ENCODE data around the gene PCBD1. TPM values are rescaled to one million over a fixed set of nuclear protein-coding genes. Genes with fewer than 3 reads are reported as not detected.

PCBD1 gene
- total RNA-seq, 1 experiment from 2014 or later, result 11.8 TPM

DNA sequence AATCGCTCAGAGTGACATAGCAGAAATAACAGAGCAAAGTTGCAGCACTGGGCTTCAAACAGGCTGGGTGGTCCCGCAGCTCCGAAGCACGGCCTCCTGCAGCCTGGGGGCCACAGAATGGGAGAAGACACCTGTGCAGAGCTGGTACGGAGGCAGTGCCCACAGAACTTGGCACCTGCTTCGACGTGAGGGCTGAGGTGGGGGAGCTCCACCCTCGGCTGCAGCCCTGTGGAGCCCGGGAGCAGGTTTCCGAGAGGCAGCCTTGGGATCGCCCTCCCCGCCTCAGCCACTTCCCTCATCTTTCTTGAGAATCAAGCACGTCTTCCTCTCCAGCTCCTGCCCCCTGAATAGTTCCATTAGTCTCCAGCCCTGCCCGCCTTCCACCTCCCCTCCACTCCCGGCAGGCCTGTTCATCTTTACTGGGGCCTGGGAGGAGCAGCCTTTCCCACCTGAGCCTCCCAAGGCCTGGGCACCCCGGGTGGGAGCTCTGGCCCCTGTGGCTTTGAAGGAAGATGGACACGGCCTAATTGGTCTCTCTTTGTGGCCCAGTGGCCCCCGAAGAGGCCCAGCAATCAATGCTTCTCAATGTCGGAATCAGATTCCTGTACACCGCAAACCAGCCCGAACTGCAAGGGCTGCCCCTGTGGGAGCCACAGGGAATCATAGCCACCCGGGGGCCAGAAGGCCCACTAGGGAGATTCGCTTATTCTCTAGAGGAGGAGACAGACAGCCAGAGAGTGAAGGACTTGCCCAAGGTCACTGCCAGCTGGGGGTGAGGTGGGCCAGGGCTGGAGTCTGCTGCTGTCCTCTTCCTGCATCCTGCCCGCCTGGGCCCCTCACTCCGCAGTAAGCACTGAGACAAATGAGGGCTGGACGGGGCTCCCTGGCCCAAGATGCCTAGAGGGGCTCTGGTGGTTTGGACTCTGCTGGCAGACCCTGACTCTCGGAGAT lies 17.0 kb upstream of the PCBD1 start:
- DNase-seq (ENCODE audit: low read depth), result no peak

DNA sequence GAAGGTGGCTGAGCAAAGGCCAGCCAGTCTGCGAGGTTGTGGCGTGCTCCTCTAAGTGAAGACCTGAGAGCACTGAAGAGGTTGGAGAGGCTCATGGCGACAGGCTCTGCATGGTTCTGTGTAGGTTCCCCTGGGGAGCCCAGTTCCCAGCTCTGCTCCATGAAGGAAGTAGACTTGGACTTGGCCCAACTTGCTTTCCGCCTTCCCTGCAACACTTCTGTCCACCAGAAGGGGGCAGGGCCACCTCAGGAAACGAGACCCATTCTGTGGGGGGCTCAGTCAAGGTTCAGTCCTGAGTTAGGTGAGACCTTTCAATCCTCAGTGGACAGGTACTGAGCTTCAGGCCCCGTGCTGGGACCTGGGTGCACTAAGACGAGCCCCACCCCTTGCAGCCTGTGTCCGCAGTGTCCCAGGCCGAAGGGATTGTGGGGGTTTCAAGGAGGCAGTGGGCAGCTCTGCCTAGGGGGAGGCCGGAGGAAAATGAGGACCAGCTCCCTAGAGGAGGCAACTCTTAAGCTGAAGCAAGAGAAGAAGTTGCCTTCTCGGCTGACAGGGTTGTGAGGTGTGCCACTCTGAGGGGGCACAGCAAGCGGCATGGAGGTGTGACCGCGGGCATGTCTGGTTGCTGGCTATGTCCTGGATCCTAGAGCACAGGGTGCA lies 15.0 kb upstream of the PCBD1 start:
- DNase-seq (ENCODE audit: low read depth), result peak; percentile 37

DNA sequence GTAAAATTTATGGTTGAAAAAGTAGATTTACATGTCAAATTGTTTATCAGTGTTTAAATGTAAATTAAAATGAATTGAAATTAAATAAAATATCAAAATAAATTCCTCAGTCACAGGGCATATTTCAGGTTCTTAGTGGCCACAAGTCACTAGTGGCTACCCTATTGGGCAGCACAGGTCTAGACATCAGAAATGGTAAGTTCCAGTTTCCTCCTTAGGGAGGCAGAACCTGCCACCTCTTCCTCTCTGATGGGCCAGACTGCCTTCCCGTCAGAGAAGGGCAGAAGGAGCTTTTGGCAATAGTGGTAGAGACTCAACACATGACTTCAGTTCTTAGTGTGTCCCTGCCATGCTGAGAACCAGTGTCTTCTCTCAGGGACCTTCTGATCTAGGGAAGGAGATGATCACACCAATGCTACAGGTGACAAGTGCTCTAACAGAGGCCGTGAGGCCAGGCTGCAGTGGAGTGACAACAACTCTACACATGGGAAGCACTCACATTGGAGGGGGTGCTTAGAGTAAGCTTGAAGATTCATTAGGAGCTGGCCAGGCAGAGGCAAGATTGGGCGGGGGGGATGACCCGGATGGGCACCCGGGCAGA lies 14.4 kb upstream of the PCBD1 start:
- DNase-seq (ENCODE audit: low read depth), result no peak

DNA sequence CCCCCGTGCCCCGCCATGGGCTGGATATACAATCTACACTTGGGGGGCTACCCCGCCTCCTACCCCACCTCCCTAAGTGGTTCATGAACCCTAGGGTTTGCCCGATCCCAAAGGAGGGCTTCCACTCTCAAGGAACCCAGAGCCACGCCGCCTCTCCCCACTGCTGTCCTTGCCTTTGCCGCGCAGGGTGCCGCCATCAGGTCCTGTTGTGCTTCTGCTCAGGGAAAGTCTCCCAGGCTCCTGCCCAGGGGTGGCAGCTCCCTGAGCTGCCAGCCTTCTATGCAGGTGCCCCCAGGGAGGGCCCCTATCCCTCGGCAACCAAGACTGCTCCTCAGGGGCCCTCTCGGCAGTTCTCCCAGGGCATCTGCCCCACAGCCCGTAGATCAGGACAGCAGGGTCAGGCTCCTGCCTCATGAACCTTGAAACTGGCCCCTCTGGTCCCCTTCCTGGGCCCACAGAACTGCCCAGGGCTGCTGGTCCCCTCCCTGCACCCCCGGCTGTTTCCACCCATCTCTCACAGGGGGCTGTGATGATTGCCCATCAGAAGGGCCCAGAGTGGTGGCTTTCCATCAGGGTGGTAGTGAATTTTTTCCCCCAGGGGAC lies 13.0 kb upstream of the PCBD1 start:
- DNase-seq (ENCODE audit: low read depth), result no peak

DNA sequence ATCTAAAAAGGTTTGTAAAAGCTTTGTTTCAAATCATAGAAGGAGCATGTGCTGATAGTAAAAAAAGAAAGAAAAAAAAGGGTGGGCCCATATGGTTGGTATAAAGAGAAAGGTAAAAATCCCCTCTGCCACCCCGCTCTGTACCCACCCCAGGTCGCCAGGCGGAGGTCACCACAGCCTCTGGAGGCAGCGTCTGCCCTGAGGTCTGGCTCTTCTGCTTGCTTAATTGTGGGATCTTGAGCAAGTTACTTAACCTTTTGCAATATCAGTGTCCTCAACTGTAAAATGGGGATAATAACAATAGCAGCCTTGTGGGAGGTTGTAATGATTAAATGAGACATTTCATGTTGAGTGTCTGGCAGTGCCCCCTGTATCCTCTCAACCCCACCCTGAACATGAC lies 10.7 kb upstream of the PCBD1 start:
- DNase-seq (ENCODE audit: low read depth), result no peak

DNA sequence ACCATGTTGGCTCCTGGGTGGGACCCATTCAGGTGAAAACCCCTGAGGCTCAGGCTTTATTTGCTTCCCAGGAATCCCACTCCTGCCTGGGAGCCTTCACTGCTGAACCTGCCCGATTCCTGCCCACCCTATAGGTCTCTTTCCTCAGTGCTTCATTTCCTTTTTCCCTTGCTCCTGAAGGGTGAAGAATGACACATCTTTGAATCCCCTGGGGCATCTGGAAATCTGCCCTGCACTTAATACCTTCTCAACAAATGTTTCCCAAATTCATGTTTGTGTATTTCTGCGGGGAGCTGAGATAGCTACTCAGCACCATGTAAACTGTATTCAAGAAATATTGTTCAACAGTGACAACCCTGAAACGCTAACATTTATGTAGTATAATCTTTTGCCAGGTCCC lies 10.3 kb upstream of the PCBD1 start:
- no peak for DNase-seq (ENCODE audit: low read depth)

DNA sequence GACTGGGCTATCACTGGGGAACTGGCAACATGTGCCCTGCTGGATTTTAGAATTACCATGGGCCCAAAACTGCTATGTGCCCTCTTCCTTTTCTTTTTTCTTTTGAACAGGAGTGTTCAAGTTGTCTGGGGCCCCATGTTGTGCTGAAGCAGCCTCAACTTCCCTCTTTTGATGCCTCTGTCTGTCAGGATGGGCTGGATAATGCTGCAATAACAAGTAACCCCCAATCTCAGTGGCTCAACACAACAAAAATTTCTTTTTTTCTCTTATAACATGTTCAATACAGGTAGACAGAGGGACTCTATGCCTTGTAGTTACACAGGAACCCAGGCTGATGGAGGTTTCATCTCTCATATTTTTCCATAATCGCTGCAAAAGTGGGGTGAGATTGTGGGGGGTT lies 8.2 kb upstream of the PCBD1 start:
- DNase-seq (ENCODE audit: low read depth), result no peak

DNA sequence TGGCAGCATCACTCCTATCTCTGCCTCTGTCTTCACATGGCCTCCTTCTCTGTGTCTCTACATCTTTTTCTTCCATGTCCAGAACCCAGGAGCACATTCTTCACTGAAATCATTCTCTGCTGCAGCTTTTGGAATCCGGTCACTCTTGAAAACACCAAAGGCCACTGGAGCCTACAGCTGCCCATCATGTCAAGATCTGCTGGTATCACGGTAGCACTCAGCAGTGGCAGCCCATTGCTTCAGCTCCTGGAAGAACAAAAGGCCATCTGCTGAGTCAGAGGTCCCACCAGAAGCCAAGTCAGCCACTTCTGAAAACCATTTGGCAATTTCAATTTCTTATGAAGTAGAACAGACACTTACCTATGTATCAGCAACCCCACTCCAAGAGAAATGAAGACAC lies 6.1 kb upstream of the PCBD1 start:
- DNase-seq (ENCODE audit: low read depth), result no peak

DNA sequence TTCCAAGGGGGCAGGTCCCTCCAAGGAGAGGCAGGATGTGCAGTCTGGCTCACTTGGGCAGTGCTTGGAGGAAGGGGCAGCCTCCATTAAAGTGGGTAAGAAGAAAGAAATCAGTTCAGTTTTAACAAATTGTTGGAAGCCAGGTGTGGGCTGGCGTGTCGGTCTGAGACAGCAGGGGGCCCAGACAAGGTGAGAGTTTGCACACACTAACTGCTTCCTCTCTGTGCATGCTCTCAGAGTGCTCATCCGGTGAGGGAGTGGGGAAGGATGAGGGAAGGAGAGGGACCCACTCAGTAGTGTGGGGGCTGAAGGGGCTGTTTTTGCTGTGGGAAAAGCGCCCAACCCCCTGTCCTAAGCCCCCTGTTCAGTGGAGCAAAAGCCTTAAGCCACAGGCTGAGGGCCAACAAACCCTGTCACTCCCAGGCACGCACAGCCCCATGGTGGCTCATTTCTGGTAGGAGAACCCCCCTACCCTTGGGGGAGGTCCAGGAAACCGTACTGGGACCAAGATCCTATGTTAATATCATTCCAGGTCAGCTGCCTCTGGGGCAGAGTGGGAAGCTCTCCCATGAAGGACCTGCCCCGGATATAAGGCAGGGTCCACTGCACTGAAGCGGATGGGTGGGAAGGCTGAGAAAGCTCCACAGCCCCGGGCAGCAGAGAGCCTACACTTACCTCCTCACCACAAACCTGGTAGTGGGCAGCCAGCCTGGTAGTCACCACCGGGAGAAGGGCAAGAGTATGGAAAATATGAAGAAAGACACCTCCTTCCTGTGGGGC lies 5.1 kb upstream of the PCBD1 start:
- DNase-seq (ENCODE audit: low read depth), result no peak

DNA sequence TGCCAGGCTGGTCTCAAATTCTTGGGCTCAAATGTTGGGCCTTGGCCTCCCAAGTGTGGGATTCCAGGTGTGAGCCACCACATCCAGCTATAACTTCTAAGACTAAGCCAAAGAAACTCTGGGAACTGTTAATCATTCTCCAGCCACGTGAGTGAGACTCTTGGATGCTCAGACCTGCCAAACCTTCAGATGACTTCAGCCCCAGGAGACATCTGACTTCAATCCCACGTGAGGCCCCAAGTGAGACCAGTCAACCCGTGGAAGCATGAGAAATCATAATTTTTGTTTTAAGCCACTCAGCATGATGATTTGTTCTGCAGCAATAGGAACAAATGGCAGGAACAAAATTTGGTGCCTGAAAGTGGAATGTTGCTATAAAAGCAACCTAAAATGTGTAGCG lies 4.3 kb upstream of the PCBD1 start:
- no peak for DNase-seq (ENCODE audit: low read depth)

DNA sequence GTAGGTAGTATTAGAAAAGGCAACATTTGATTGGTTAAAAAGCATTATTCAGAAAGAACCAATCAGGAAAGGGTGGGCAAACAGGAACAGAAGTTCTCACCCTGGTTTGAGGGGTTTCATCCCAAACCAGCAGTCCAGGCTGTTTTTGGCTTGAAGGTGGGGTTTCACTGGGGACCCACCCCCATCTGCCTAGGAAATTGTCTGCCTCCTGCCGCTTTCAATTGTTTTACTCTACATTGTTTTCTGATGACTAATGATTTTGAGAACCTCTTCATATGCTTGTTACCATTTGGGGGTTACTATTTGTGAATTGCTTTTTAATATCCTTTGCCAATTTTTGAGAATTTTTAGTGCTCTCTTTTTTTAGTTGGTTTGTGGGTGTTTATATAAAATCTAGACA lies 3.3 kb upstream of the PCBD1 start:
- no peak for DNase-seq (ENCODE audit: low read depth)

DNA sequence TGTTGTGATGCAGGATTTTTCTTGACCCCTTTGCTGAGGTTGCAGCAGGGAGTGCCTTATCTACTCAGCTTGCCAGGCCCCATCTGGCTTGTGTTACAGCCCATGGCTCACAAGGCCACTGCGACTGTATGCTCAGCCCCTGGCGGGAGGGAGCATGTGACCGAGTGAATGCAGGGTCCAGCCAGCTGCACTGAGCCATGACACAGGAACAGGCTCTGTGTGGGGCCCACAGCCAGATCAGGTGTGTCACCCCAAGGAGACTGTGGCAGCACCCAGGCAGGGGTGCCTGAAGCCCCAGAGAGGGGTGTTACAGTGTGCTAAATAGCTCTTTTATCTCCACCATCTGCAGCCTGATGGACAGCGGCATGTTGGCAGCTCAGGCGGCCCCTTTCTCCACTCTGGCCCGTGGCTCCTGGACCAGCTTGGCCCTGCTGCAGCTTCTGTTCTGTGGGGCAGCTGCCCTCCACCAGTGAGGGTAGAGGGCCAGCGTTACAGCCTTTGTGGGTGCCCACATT lies 2.6 kb upstream of the PCBD1 start:
- no peak for DNase-seq (ENCODE audit: low read depth)

DNA sequence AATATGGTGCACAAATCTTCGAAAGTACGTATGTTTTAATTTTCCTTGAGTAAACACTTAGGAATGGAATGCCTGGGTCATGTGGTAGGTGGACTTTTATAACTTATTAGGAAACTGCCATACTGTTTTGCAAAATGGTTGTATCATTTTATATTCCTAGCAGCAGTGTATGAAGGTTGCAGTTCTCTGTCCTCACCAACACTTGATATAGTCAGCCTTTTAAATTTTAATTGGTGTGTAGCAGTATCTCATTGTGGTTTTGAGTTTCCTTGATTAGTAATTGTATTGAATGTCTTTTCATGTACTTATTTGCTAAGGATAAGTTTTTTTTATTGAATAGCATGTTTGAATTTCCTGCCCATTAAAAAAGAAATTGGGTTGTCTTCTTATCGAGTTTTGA lies 926 bp upstream of the PCBD1 start:
- no peak for DNase-seq (ENCODE audit: low read depth)

DNA sequence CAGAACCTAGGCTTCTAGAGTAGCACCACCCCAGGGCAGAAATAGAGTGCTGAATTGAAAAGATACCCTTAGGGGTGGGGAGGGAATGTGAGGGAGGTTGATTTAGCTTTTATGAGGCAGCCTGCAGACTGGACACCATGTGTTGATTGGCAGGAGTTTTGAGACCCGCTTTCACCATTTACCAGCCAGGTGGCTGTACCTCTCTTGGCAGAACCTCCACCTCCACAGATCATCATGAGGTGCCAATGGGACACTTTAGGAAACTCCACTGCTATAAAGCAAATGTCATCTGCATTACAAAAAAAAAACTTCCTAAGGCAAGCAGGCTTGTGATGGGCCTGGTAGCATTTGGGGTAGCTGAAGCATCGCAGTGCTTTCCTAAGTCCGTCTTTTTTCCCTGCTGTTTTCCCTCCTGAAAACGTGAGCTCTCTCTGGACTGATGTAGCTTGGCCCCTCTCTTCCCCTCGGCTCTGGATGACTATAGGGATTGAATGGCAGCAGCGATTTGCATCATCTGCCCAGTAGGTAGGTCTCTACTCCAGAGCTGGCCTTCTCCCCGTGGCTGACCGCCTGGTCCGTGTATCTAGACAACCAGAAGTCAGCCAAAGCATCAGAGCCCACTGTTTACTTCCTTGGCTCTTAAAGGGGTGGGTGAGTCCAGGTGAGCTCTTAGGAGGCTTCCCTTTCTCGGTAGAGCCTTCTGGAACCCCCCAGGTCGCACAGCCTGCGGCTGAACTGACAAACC lies 1.3 kb downstream of the PCBD1 start:
- no peak for DNase-seq (ENCODE audit: low read depth)

DNA sequence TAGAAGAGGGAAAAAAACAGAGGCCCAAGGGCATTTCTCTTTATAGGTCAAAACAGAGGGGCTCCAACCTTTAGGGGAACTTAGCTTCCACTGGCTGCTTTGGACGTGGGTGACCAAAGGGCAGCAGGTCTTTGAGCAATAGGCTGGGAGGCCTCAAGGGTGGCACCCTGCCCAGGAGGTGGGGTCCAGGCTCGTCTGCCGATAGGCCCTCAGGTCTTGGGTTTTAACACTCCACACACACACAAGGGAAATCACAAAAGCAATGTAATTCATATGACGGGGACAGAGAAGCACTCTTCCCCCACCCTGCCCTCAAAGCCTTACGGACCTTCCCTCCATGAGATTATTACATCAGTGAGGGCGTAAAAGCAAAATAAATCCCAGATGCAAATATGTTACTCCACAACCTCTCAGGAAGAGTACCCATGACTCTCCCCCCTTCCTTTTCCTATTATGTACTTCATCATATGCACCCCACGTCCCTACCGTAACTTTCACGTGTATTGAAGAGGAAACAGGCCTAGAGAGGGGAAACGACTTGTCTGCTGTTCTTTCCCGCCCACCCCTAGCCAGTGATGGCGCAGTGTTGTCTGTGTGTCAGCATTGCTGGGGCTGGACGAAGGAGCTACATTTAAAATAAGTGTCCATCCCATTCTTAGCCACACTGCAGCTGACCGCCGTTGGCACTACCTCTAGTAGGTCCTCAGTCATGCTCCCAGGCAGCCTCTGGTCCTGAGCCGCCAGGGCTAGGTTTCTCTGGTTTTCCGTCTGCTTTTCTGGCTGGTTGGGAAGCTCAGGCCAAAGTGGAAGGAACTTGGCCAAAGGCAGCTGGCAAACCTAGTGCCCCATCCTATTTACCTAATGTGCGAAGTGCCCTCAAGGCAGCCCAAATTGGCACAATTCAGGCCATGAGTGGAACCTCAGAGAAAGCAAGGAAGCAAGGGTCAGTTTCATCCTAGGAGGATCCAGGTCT lies 2.1 kb downstream of the PCBD1 start:
- DNase-seq (ENCODE audit: low read depth), result no peak

DNA sequence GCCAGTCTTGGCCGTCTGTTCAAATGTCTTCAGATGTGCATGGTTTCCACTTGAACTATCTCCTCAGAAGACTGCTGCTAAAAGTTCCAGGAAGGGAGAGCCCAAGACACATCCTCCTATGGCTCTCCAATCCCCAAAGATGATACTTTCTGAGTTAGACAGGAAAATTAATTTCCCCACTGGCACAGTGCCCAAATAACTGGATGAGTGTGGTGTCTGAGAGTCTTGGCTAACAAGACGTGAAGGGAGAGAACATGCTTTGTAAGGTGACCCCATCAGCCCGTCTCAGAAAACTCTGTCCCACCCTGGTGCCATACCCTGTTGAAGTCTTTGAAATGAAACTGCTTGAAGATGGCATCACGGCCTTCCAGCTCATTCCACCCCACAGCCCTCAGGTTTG lies 2.9 kb downstream of the PCBD1 start:
- DNase-seq (ENCODE audit: low read depth), result no peak

DNA sequence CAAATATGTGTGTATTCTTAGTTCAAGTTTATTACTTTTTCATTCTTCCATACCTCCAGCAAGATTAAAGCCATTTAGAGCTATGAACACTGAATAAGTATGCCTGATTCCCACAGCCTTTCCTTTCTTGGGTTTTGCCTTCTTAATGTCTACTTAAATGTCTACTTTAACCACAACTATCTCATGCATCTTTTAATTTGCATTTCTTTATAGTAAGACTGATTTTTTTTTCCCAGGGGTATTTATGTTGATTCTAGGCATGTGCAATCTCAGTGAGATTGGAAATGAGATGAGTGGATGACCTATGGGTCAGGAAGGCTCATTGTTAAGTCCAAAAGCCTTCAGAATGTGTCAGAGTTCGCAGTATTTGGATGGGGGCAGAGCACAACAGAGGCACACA lies 3.6 kb downstream of the PCBD1 start:
- no peak for DNase-seq (ENCODE audit: low read depth)

DNA sequence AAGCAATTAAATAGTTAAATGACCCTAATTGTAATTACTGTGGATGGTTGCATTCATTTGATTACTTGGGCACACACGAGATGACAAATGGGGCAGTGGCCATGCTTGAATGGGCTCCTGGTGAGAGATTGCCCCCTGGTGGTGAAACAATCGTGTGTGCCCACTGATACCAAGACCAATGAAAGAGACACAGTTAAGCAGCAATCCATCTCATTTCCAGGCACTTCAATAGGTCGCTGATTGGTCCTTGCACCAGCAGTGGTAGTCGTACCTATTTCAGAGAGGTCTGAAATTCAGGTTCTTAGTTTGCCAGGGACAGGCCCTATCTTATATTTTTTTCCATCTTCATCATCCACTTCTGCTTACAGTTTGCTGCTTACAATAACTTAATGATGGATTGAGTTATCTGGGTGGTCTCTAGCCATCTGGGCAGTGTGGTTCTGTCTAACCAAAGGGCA lies 8.3 kb downstream of the PCBD1 start:
- peak; percentile 74 for DNase-seq (ENCODE audit: low read depth)

DNA sequence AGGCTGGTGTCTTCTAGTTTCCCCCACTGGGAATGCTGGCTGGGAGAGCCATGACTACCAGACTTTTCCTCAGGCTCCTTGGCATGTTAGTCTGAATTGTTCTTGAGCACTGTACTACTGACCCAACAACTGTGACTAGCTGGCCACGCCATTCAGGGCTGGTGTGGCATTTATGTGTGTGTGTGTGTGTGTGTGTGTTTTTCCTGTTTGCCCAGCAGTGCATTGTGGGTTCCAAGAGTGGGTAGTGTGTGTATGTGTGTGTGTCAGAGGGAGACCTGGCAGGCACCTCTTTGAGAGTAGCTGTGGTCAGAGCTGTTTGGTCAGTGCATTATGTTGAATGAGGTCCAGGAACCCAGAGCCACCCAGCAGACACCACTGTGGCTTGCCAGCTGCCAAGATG lies 9.2 kb downstream of the PCBD1 start:
- DNase-seq (ENCODE audit: low read depth), result no peak

Measured in HT1080 (cell line).